HepG2 (cell line): ENCODE results near the gene HNRNPUL2. TPM values are rescaled to one million over a fixed set of nuclear protein-coding genes. Genes with fewer than 3 reads are reported as not detected.

Experiments used
- FLYWCH1 ChIP-seq: sonication (generic); formaldehyde crosslinking; IDR thresholded peaks from 2 replicates; pipeline ENCODE4 v1.8.1; 2023; ENCODE audit warnings: mild to moderate bottlenecking, missing genetic modification reagents
- HDAC6 ChIP-seq: fragments of 200-600 bp; sonication (generic); IDR thresholded peaks from 2 replicates; pipeline ENCODE4 v1.7.0; 2017; ENCODE audit warnings: mild to moderate bottlenecking, antibody characterized with exemption, low read length, low read depth
- MATR3 ChIP-seq: sonication (generic); formaldehyde crosslinking; IDR thresholded peaks from 2 replicates; pipeline ENCODE4 v1.4.0; 2020; ENCODE audit warnings: missing genetic modification reagents
- SIX4 ChIP-seq: sonication (generic); formaldehyde crosslinking; IDR thresholded peaks from 2 replicates; pipeline ENCODE4 v1.4.0; 2020; ENCODE audit warnings: missing genetic modification reagents
- ZNF850 ChIP-seq: sonication (generic); formaldehyde crosslinking; conservative IDR thresholded peaks from 2 replicates; pipeline ENCODE4 v1.9.0; 2021; ENCODE audit warnings: mild to moderate bottlenecking, missing genetic modification reagents
- polyA plus RNA-seq, 8 experiments: library from polyadenylated mRNA; depleted of rRNA in 3 of 8; stranded (reverse) in 7 of 8; unstranded in 1 of 8; fragments of >200 nt; fragmentation: Illumina TruSeq in 4 of 8; extraction: Trizol in 4 of 8; gene quantifications; 2 replicates each; pipeline versions ENCODE4 v1.2.1 to v1.2.3, GENCODE V29; 2011 to 2016; ENCODE audit warnings: low read depth in 4 of 8, missing spikeins in 1 of 8, mixed read lengths in 1 of 8; ENCODE audit not compliant: insufficient read depth in 1 of 8
- total RNA-seq, 5 experiments: library from RNA; depleted of rRNA; stranded (reverse); fragments of >200 nt; fragmentation: Illumina TruSeq; extraction: Trizol; gene quantifications; 2 replicates each; pipeline ENCODE4 v1.2.3, GENCODE V29; 2016; ENCODE audit warnings: low read depth in 1 of 5
- TF ChIP-seq, protein P1 (sequence below): sonication (generic); formaldehyde crosslinking; IDR thresholded peaks from 2 replicates; pipeline ENCODE4 v1.8.0; 2022; ENCODE audit warnings: mild to moderate bottlenecking, missing genetic modification reagents; ENCODE audit not compliant: insufficient replicate concordance
- TF ChIP-seq, protein P2 (sequence below): sonication (generic); formaldehyde crosslinking; IDR thresholded peaks from 2 replicates; pipeline ENCODE4 v1.5.0; 2020; ENCODE audit warnings: mild to moderate bottlenecking, missing genetic modification reagents, borderline replicate concordance

Gene HNRNPUL2
- total and polyA plus RNA-seq, 2 of the 13 experiments (the other 11 are each of a cell fraction or from before 2014, with no cell fraction given), result 8.4 to 9.6 TPM

DNA sequence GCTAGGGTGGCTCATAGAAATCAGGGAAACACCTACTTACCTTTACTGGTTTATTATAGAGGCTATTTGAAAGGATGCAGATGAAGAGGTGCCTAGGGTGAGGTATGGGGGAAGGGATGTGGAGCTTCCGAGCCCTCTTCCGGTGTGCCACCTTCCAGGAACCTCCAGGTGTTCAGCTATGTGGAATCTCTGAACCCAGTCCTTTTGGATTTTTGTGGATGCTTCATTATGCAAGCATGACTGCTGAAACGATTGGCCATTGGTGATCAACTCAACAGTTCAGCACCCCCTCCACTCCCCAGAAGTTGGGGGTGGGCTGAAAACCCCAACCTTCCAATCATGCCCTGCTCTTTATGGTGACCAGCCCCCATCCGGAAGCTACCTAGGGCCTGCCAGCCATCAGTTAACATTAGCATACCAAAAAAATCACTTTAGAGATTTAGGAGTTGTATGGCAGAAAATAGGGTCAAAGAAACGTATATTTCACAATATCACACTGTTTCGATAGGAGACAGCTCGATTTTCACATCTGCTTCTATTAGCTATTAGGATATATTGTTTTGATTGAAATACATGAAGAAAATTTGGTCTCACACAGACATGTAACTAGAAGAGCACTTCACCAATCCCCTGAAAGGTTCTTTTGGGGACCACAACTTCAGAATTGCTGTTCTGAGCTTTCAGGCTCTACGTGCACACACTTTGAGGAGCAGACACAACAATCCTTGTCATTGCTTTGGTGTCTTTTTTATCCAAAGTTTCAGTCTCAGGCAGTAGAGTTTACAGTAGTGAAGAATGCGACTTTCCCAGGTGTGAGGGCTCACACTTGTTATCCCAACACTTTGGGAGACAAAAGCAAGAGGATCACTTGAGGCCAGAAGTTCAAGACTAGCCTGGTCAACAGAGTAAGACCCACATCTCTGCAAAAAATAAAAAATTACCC lies 30.9 kb upstream of the HNRNPUL2 start (continued):
- TF ChIP-seq, protein P1, sequence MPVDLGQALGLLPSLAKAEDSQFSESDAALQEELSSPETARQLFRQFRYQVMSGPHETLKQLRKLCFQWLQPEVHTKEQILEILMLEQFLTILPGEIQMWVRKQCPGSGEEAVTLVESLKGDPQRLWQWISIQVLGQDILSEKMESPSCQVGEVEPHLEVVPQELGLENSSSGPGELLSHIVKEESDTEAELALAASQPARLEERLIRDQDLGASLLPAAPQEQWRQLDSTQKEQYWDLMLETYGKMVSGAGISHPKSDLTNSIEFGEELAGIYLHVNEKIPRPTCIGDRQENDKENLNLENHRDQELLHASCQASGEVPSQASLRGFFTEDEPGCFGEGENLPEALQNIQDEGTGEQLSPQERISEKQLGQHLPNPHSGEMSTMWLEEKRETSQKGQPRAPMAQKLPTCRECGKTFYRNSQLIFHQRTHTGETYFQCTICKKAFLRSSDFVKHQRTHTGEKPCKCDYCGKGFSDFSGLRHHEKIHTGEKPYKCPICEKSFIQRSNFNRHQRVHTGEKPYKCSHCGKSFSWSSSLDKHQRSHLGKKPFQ (CRISPR knock-in tag), result no peak
- no peak for TF ChIP-seq MATR3
- TF ChIP-seq SIX4, result no peak
- TF ChIP-seq, protein P2, sequence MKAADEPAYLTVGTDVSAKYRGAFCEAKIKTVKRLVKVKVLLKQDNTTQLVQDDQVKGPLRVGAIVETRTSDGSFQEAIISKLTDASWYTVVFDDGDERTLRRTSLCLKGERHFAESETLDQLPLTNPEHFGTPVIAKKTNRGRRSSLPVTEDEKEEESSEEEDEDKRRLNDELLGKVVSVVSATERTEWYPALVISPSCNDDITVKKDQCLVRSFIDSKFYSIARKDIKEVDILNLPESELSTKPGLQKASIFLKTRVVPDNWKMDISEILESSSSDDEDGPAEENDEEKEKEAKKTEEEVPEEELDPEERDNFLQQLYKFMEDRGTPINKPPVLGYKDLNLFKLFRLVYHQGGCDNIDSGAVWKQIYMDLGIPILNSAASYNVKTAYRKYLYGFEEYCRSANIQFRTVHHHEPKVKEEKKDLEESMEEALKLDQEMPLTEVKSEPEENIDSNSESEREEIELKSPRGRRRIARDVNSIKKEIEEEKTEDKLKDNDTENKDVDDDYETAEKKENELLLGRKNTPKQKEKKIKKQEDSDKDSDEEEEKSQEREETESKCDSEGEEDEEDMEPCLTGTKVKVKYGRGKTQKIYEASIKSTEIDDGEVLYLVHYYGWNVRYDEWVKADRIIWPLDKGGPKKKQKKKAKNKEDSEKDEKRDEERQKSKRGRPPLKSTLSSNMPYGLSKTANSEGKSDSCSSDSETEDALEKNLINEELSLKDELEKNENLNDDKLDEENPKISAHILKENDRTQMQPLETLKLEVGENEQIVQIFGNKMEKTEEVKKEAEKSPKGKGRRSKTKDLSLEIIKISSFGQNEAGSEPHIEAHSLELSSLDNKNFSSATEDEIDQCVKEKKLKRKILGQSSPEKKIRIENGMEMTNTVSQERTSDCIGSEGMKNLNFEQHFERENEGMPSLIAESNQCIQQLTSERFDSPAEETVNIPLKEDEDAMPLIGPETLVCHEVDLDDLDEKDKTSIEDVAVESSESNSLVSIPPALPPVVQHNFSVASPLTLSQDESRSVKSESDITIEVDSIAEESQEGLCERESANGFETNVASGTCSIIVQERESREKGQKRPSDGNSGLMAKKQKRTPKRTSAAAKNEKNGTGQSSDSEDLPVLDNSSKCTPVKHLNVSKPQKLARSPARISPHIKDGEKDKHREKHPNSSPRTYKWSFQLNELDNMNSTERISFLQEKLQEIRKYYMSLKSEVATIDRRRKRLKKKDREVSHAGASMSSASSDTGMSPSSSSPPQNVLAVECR (CRISPR knock-in tag), result no peak
- TF ChIP-seq HDAC6, result no peak
- TF ChIP-seq ZNF850 (CRISPR knock-in tag), result no peak
- no peak for TF ChIP-seq FLYWCH1 (CRISPR knock-in tag)
